PC-3 (cell line): Measurements from ENCODE around the gene RABGAP1L. TPM values are rescaled to one million over a fixed set of nuclear protein-coding genes. Genes with fewer than 3 reads are reported as not detected.

Source experiments
- ATAC-seq: fragments of 200-7000 bp; cut with Tn5 transposase; 2 replicates; pipeline ENCODE4 v1.9.1; 2020; ENCODE audit warnings: mild to moderate bottlenecking, moderate library complexity
- BruUV-seq: library from RNA; stranded (reverse); fragments of 400-500 nt; replicated peaks from 2 replicates; lab custom pipeline; 2021; lab: Mats Ljungman, UMichigan
- CTCF ChIA-PET: fragments of 300-600 bp; sonication (Branson Sonifier 250); formaldehyde crosslinking; loops from one replicate; lab custom pipeline; 2022; ENCODE audit warnings: antibody characterized with exemption; lab: Charles Lee
- POLR2A ChIA-PET: fragments of 300-600 bp; sonication (Branson Sonifier 250); formaldehyde crosslinking; loops from one replicate; lab custom pipeline; 2022; ENCODE audit warnings: antibody characterized with exemption; ENCODE audit not compliant: unreplicated experiment; lab: Charles Lee
- DNase-seq: peaks from one replicate; pipeline ENCODE4 v3.0.0-alpha.2; 2015
- H2AFZ ChIP-seq: fragments of 300-600 bp; sonication (generic); 2 replicates; pipeline ENCODE4 v1.6.0; 2016; ENCODE audit warnings: antibody characterized with exemption, low read length
- H3F3A ChIP-seq: fragments of 300-600 bp; sonication (generic); one replicate; pipeline ENCODE4 v1.6.0; 2017; ENCODE audit warnings: antibody characterized with exemption, low read length, control low read depth, mild to moderate bottlenecking; ENCODE audit not compliant: unreplicated experiment
- H3K27ac ChIP-seq: fragments of 300-600 bp; sonication (generic); 2 replicates; pipeline ENCODE4 v1.5.1; 2016; ENCODE audit warnings: mild to moderate bottlenecking, low read length
- H3K27me3 ChIP-seq: fragments of 300-600 bp; sonication (generic); 2 replicates; pipeline ENCODE4 v1.6.1; 2016; ENCODE audit warnings: low read length, mixed read lengths
- H3K36me3 ChIP-seq: fragments of 300-600 bp; sonication (generic); 2 replicates; pipeline ENCODE4 v1.6.1; 2016; ENCODE audit warnings: low read depth, mixed run types, low read length, mixed read lengths
- H3K4me1 ChIP-seq: fragments of 300-600 bp; sonication (generic); 2 replicates; pipeline ENCODE4 v1.5.1; 2016; ENCODE audit warnings: low read length; ENCODE audit not compliant: insufficient read depth
- H3K4me2 ChIP-seq: fragments of 300-600 bp; sonication (generic); 2 replicates; pipeline ENCODE4 v1.6.0; 2016; ENCODE audit warnings: low read length
- H3K4me3 ChIP-seq: fragments of 300-600 bp; sonication (generic); 2 replicates; pipeline ENCODE4 v1.5.1; 2016; ENCODE audit warnings: mild to moderate bottlenecking, low read length, mixed read lengths
- H3K79me2 ChIP-seq: fragments of 300-600 bp; sonication (generic); 2 replicates; pipeline ENCODE4 v1.6.1; 2017; ENCODE audit warnings: low read length, mixed read lengths
- H3K9ac ChIP-seq: fragments of 300-600 bp; sonication (generic); 2 replicates; pipeline ENCODE4 v1.6.0; 2016; ENCODE audit warnings: mild to moderate bottlenecking, low read length
- H3K9me2 ChIP-seq: fragments of 300-600 bp; sonication (generic); replicated peaks from 2 replicates; pipeline ENCODE4 v1.6.1; 2016; ENCODE audit warnings: mixed run types, low read length, mixed read lengths
- H3K9me3 ChIP-seq: fragments of 300-600 bp; sonication (generic); 2 replicates; pipeline ENCODE4 v1.6.1; 2016; ENCODE audit warnings: low read length, mixed read lengths
- H4K20me1 ChIP-seq: fragments of 300-600 bp; sonication (generic); 2 replicates; pipeline ENCODE4 v1.6.1; 2016; ENCODE audit warnings: low read length, mixed read lengths
- EZH2 ChIP-seq: fragments of 300-600 bp; sonication (generic); IDR thresholded peaks from one replicate; pipeline ENCODE4 v1.6.1; 2017; ENCODE audit warnings: antibody characterized with exemption, mild to moderate bottlenecking, low read length; ENCODE audit not compliant: unreplicated experiment
- EZH2phosphoT487 ChIP-seq: fragments of 300-600 bp; sonication (generic); IDR thresholded peaks from 2 replicates; pipeline ENCODE4 v1.6.1; 2018; ENCODE audit warnings: mild to moderate bottlenecking, antibody characterized with exemption, low read length, borderline replicate concordance
- intact Hi-C: fragments of 100-400 bp; cut with micrococcal nuclease; formaldehyde crosslinking; loops from 2 replicates; pipeline ENCODE4 v1.9.0; 2023
- total RNA-seq: library from RNA; depleted of rRNA; stranded (reverse); fragments of >200 nt; gene quantifications from 2 replicates; pipeline ENCODE4 v1.2.3, GENCODE V29; 2014
- TF ChIP-seq, protein P1 (sequence below): fragments of 300-600 bp; sonication (generic); conservative IDR thresholded peaks from 2 replicates; pipeline ENCODE4 v1.5.1; 2017; ENCODE audit warnings: antibody characterized with exemption, low read depth, mild to moderate bottlenecking, low read length

Gene RABGAP1L
- total RNA-seq, 1 experiment from 2014 or later = 24.4 TPM

DNA sequence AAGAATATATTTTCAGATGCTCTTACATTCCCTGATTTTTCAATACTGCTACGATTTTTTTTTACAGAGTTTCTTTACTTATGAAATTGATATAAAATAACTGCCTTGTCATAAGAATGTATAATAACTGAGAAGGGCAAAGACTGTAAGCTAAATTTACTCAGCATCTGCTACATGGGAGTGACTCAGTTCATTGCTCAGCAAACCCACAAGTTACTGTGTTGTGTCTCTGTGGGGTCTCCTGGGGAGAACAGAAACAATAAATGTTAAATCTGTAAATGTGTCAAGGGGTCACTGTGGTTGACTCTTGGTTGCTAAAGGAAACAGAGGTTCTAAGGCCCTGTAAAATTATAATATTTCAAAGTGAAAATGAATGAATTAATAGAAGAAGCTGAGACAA, 630.1 kb downstream of the RABGAP1L start:
- peaks cover 18% of the 10 kb centered on the region for H3K4me1 ChIP-seq
- TF ChIP-seq EZH2 (no peak), EZH2phosphoT487 (no peak)
- TF ChIP-seq, protein P1, sequence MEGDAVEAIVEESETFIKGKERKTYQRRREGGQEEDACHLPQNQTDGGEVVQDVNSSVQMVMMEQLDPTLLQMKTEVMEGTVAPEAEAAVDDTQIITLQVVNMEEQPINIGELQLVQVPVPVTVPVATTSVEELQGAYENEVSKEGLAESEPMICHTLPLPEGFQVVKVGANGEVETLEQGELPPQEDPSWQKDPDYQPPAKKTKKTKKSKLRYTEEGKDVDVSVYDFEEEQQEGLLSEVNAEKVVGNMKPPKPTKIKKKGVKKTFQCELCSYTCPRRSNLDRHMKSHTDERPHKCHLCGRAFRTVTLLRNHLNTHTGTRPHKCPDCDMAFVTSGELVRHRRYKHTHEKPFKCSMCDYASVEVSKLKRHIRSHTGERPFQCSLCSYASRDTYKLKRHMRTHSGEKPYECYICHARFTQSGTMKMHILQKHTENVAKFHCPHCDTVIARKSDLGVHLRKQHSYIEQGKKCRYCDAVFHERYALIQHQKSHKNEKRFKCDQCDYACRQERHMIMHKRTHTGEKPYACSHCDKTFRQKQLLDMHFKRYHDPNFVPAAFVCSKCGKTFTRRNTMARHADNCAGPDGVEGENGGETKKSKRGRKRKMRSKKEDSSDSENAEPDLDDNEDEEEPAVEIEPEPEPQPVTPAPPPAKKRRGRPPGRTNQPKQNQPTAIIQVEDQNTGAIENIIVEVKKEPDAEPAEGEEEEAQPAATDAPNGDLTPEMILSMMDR = no peak
- H3K27me3 ChIP-seq = no peaks in the 10 kb centered on the region
- H3K4me2 ChIP-seq = peak overlapping the region; percentile 64
- H3K9me3 ChIP-seq = no peaks in the 10 kb centered on the region
- POLR2A ChIA-PET = no interaction called here
- DNase-seq (peak; percentile 38), ATAC-seq (peak; percentile 50; the same call in 1 of the 2 replicates)
- no peaks in the 10 kb centered on the region for H3K9me2 ChIP-seq
- peak overlapping the region; percentile 87 for H3K27ac ChIP-seq
- intact Hi-C loops = no loop called here
- H3K9ac ChIP-seq = peak overlapping the region; percentile 36; the same call in 1 of the 2 replicates
- CTCF ChIA-PET = no interaction called here
- peak overlapping the region; percentile 13; the same call in 1 of the 2 replicates for H3K4me3 ChIP-seq
- H4K20me1 ChIP-seq = no peaks in the 10 kb centered on the region
- BruUV-seq = no TSS peak
- no peaks in the 10 kb centered on the region for H3F3A ChIP-seq
- no peak overlapping the region for H2AFZ ChIP-seq
- no peaks in the 10 kb centered on the region for H3K36me3 ChIP-seq
- no peaks in the 10 kb centered on the region for H3K79me2 ChIP-seq

DNA sequence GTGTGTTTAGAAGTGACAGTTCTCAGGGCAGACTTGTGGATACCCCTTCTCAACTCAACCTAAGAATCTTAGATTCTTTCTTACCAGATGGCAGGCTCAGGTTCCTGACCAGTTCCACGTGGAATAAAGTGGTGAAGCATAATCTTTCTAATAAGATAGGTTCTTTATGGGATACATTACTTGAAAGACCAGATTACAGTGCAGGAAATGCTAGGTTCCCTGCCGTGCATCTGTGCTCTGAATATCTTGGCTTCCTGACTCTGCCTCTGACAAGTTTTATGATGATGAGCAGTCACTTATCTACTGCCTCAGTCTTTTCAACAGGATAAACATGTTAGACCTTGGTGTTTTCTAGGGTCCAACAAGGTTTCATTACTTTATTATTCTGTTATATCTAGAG, 632.5 kb downstream of the RABGAP1L start:
- CTCF ChIA-PET = no interaction called here
- ATAC-seq = no peak
- Histone ChIP-seq H3K79me2 (no peaks in the 10 kb centered on the region), H3K4me2 (no peak overlapping the region), H2AFZ (no peak overlapping the region), H3K9me3 (no peaks in the 10 kb centered on the region), H3K27ac (no peak overlapping the region), H3K27me3 (no peaks in the 10 kb centered on the region), H4K20me1 (no peaks in the 10 kb centered on the region), H3K9ac (no peak overlapping the region), H3K9me2 (no peaks in the 10 kb centered on the region), H3K4me3 (no peak overlapping the region), H3K36me3 (no peaks in the 10 kb centered on the region), H3K4me1 (peaks cover 26% of the 10 kb centered on the region), H3F3A (no peaks in the 10 kb centered on the region)
- POLR2A ChIA-PET = no interaction called here
- no peak for DNase-seq
- TF ChIP-seq, protein P1 = no peak
- TF ChIP-seq EZH2phosphoT487 = no peak
- TF ChIP-seq EZH2 = no peak
- no TSS peak for BruUV-seq
- intact Hi-C loops = loop anchor here (10.0 kb wide), 1 partner anchor 83 kb away; no protein-coding TSS in a partner anchor

DNA sequence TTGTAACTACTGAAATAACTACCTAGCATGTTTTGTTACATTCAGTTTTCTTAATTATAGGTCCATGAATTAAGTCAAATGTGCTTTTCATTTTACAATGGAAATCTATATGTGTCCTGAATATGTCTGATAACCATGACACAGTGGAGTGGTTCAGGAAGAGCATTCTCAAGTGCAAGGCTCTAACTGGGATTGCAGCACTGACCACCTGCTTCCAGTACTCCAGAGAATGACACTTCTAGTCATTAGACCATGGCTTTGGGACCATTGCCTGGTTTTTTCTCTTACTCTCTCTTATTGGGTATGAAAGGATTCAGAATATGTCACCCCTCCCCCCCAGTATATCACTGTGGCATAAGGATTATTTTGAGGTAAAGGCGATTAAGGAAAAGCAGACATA, 635.5 kb downstream of the RABGAP1L start:
- no peak overlapping the region for H3K4me2 ChIP-seq
- no peaks in the 10 kb centered on the region for H4K20me1 ChIP-seq
- H3K9me2 ChIP-seq = no peaks in the 10 kb centered on the region
- H3K9ac ChIP-seq = no peak overlapping the region
- no peak overlapping the region for H2AFZ ChIP-seq
- peaks cover 15% of the 10 kb centered on the region for H3K4me1 ChIP-seq
- TF ChIP-seq, protein P1 = no peak
- TF ChIP-seq EZH2 (no peak), EZH2phosphoT487 (no peak)
- H3K79me2 ChIP-seq = no peaks in the 10 kb centered on the region
- intact Hi-C loops = loop anchor here (10.0 kb wide), 1 partner anchor 80 kb away; no protein-coding TSS in a partner anchor
- CTCF ChIA-PET = no interaction called here
- H3K9me3 ChIP-seq = no peaks in the 10 kb centered on the region
- H3K27ac ChIP-seq = no peak overlapping the region
- ATAC-seq (no peak), DNase-seq (no peak)
- H3F3A ChIP-seq = no peaks in the 10 kb centered on the region
- POLR2A ChIA-PET = no interaction called here
- no TSS peak for BruUV-seq
- no peaks in the 10 kb centered on the region for H3K27me3 ChIP-seq
- H3K4me3 ChIP-seq = no peak overlapping the region
- H3K36me3 ChIP-seq = no peaks in the 10 kb centered on the region
